ENCODE results near the gene DCP1A. TPM values are rescaled to one million over a fixed set of nuclear protein-coding genes. Genes with fewer than 3 reads are reported as not detected.

DCP1A gene
- total and polyA plus RNA-seq, 2 experiments from 2014 or later = 19.3 to 32.0 TPM

- Histone ChIP-seq H3K4me3 (no peak overlapping the region), H3K27me3 (ENCODE audit: insufficient read depth) (no peaks in the 10 kb centered on the region), H3F3A (replicated peaks; ENCODE audit: low read depth) (peaks cover 65% of the 10 kb centered on the region), H3K4me2 (no peak overlapping the region), H3K27ac (ENCODE audit: low read depth) (0 out of 2 replicates have a peak overlapping the region, but pooled peaks have one; percentile 14), H3K79me2 (replicated peaks; ENCODE audit: insufficient read depth) (peaks cover 31% of the 10 kb centered on the region), H3K4me1 (ENCODE audit: insufficient read depth) (0 out of 2 replicates have a peak, but pooled peaks cover 3% of the 10 kb centered on the region), H3K36me3 (ENCODE audit: insufficient read depth) (peaks cover 67% of the 10 kb centered on the region), H4K20me1 (replicated peaks; ENCODE audit: insufficient read depth) (peaks cover 61% of the 10 kb centered on the region), H2AFZ (no peak overlapping the region), H3K9me2 (ENCODE audit: insufficient read depth) (no peaks in the 10 kb centered on the region)
- TF ChIP-seq ETS1 (IDR thresholded peaks at IDR 0.05) = no peak
- TF ChIP-seq STAT1 (IDR thresholded peaks at IDR 0.05; ENCODE audit: unreplicated experiment) = no peak
- no peak for TF ChIP-seq ZNF462 (CRISPR knock-in tag; IDR thresholded peaks at IDR 0.05)
- no peak for TF ChIP-seq JUNB (IDR thresholded peaks at IDR 0.05; ENCODE audit: unreplicated experiment)
- no peak for TF ChIP-seq REST (IDR thresholded peaks at IDR 0.05; ENCODE audit: unreplicated experiment)
- TF ChIP-seq POLR2AphosphoS5 (IDR thresholded peaks at IDR 0.05; ENCODE audit: low read depth) = no peak
- no peak for TF ChIP-seq CTCF (conservative IDR thresholded peaks at IDR 0.05; ENCODE audit: low read depth in 2 of 2)
- TF ChIP-seq CREB1 (CRISPR knock-in tag; IDR thresholded peaks at IDR 0.05; ENCODE audit: low read depth) = no peak
- no peak for TF ChIP-seq ZNF331 (CRISPR knock-in tag; IDR thresholded peaks at IDR 0.05; ENCODE audit: low read depth)
- TF ChIP-seq EZH2 (IDR thresholded peaks at IDR 0.05; ENCODE audit: low read depth, unreplicated experiment) = no peak
- TF ChIP-seq ZNF114 (CRISPR knock-in tag; IDR thresholded peaks at IDR 0.05) = no peak
- no peak for TF ChIP-seq EZH2phosphoT487 (IDR thresholded peaks at IDR 0.05; ENCODE audit: unreplicated experiment)
- no peak for DNase-seq (ENCODE audit: low spot score)
- H3K4me3 Mint-ChIP-seq = no peak overlapping the region
- H3K4me1 Mint-ChIP-seq = peaks cover 31% of the 10 kb centered on the region
- peaks cover 100% of the 10 kb centered on the region for H3K36me3 Mint-ChIP-seq (ENCODE audit: low read depth)
- no peak overlapping the region for H3K27ac Mint-ChIP-seq
- no peaks in the 10 kb centered on the region for H3K9me3 Mint-ChIP-seq
- no peak for ATAC-seq
- H3K27me3 Mint-ChIP-seq (ENCODE audit: insufficient read depth, low read depth, poor library complexity) = peaks cover 37% of the 10 kb centered on the region
Measured at GRCh38 chr3:53234841-53235232, 112.5 kb downstream of the DCP1A start.

All from GM23338 (cell line).